Hypothalamus (tissue), 51 donors: ENCODE data around the gene XRRA1.

Experiments used
- DNase-seq, 51 donors: peaks; one replicate each; lab custom pipeline; 2025; lab: John Stamatoyannopoulos, UW

Gene XRRA1

DNA sequence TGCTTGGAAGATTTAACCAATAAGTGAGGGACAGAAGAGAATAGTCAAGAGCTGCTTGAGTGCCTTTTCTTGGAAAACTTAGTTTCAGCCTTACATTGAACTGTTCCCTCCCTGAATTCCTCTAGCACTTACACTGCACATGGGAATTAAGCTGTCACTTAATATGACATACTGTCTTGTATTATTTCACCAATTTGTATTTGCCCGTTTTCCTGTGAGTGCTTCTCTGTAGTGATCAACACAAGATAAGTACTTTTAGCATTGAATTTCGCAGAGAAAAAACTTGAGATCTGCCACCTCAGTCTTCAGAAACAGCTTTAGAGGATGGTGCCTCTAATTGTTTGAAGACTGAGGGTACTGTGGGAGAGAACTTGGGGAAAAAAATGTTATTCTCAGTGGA, 3.9 kb upstream of the XRRA1 start:
- DNase-seq, result no peak

DNA sequence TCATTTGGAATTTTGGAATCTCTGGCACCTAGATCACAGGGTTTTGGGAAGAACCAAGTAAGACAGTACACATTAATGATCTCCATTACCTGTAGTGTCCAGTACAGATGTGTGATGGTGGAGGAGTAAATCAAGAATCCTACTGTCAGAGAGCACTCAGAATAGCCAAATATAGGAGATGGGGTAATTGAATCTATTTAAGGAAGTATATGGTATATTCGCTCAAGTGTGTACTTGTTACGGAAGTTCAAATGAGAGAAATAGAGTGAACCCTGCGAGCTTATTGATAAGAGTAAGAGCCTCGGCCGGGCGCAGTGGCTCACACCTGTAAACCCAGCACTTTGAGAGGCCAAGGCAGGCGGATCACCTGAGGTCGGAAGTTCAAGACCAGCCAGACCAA, 2.3 kb upstream of the XRRA1 start:
- DNase-seq, result no peak

DNA sequence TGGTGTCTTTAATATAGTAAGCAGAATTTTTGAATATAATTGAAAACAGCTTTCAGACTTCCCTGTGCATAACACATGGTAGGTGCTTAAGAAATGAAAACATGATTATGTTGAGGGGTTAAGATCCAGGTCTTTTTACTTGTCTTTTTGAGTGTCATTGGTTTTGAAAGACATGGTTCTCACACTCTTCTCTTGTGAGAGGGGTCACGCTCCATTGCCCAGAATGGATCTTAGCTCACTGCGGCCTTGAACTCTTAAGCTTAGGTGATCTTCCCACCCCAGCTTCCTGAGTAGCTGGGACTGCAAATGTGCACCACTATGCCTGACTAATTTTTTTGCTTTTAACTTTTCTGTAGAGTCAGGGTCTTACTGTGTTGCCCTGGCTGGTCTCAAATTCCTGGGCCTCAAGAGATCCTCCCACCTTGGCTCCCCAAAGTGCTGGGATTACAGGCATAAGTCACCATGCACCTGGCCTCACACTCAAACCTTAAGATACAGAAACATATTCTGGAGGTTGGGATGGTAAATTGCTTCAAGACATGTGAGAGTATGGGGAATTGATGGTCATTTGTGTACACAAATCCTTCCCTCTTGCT, 1.6 kb upstream of the XRRA1 start:
- DNase-seq, result no peak

DNA sequence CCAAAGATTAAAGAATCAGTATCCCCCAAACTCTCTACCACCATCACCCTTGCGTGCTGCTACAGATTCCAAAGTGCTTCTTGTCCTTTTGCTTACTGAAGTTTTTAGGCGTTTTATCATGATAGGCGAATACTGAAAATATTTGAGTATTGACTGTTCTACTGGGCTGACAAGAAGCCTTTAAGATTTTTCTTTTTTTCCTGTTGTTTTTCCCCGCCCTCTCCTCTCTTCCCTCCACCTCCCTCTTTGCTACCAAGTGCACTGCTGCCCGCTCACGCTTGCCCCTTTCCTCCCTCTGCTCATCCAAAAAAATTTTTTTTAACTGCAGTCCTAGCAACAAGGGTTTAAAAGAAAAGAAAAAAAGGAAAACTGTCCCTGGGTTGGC, 854 bp upstream of the XRRA1 start:
- DNase-seq, result no peak

- DNase-seq, result no peak
Observed at GRCh38 chr11:74948546-74948897, 369 bp downstream of the XRRA1 start.

GRCh38 chr11:74942073-74942759, 6.7 kb downstream of the XRRA1 start:
- no peak for DNase-seq

DNA sequence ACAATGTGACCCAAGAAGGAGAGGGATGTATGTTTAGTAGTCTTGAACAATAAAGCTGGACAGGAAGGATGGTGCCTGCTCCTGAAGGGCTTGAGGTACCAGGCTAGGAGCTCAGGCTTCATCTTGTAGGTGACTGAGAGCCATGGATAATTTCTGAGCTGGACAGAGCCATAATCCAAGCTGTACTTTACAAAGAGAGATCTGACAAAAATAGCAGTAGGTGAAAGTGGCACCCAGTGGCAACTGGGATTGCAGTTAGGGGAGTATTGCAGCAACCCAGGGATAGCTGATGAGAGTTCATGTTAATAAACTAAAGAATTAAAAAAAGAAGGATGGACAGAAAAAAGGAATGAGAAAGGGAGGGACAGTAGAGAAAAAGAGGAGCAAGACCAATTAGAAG, 7.4 kb downstream of the XRRA1 start:
- no peak for DNase-seq

- DNase-seq, result no peak
Observed at GRCh38 chr11:74937696-74938475, 11.0 kb downstream of the XRRA1 start.

GRCh38 chr11:74936976-74937375, 11.9 kb downstream of the XRRA1 start:
- DNase-seq, result no peak

- no peak for DNase-seq
Observed at GRCh38 chr11:74936087-74936486, 12.8 kb downstream of the XRRA1 start.

- no peak for DNase-seq
Observed at GRCh38 chr11:74935285-74935684, 13.6 kb downstream of the XRRA1 start.

GRCh38 chr11:74933765-74934164, 15.1 kb downstream of the XRRA1 start:
- DNase-seq, result no peak

DNA sequence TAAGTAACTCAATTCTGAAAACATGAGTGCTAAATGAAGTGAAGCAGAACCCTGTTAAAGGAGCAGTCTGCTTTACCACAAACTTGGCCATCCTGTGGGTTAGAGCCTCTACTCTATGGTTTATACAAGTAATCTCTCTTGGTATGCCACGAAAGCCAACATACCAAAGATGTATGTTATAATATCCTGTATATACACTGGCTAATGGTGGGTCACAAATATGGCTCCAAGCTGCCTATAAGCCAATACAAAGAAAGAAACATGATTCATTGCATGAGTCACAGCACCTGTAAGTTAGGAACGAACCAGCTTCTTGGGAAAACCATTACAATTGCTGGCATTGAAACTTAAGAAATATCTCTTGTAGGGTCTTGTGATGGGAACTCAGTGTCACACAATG, 16.1 kb downstream of the XRRA1 start:
- no peak for DNase-seq

- DNase-seq, result no peak
Observed at GRCh38 chr11:74932169-74932568, 16.7 kb downstream of the XRRA1 start.

DNA sequence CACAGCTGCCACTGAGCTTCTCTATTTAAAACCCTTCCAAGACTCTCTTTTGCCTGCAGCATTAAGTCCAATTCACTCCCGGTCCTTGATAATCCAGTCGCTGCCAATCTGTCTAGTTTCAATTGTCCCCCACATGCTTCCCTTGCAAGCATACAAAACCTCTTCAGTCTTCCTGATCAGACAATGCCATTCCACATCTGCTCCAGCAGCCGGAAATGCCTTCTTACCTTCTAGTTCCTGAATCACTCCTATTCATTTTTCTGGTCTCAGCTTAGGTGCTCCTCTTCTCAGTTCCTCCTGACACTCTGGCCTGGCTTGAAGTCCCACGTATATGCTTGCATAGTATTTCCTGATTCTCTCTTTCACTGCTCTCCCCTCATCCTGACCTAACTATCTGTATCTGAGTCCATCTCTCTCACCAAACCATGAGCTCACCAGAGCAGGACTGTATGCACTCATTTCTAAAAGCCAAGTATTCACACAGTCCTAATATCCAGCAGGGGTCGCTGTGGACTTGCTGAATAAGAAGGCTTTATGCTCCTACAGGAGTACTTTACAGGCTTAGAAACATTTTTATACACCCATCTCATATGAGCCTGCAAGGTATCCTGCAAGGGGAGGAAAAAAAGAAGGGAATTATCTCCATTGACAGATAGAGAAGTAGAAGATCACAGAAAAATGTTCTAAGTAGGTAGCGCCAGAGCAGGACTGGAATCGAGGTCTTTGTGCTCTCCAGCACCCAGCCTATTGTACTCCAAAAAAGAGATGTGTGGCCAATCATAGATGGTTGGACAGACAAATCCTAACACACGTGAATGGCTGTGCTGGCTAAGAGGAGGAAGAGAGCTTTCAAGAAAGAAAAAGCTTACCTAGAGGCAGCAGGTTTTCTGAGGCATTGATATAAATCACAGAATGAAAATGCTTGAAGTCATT, 19.2 kb downstream of the XRRA1 start:
- peak in 33 of 51 donors; percentile 1 to 83 (median 42) for DNase-seq

DNA sequence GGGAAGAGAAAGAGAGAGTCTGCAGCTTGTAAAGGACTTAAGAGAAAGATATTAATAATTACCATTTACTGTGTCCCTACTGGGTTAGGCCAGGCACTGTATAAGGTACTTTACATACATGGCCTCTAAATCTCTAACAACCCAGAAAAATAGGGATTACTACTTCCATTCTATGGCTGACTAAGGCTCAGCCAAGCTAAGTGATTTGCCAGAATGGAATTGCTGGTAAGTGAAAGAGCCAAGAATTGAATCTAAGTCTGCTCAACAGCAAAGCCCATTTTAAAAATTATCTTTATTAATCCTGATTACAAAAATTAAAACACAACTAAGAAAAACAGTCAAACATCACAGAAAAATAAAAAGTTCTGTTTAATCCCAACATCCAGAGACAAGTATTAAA, 21.4 kb downstream of the XRRA1 start:
- DNase-seq, result no peak

DNA sequence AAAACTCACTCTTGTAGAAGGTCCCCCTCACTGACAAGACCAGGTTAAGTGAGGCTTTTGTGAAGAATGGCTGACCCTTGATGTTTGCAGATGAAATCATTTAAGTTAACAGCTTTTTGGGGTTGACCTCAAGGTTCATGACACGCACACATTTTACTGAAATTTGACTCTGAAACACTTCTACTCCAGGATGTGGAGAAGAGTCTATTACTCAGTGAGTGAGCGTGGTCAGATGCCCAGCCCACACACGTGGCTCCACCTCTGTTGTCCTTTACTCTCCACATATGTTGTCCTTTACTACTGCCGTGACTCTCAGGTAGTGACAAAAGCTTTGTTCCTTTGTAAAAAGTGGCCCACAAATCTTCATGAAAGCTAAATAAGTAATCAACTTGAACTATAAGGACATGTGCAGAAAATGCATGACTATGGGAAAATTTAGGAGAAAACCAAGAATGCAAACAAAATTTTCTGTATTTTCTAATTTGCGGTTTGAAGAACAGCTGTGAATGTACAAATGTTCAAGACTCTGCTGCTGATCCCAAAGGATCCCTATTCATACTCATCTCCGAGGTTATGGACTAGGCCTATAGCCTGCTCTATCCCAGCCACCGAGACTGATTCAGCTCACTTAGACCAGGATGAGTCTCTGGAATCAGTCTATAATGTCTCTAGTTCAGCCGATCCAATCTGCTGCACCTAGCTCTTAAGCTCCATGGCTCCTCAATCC, 22.4 kb downstream of the XRRA1 start:
- DNase-seq, result no peak

DNA sequence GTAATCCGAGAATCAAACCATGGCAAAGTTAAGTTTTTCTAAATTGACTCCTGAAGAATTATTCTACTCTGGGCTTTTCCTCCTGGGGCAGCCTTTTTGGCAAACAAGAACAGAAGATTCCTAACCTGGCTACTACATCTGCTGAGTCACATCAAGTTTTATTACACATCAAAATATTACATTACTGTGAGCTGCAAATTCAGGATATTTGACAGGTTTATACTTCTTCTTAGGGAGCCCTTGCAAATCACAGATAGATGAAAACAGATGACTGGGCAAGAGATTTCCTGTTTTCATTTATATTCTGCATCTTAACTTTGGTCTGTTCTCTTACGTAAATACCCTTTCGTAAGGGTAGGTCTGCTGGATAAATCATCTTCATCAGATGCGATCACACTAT, 23.6 kb downstream of the XRRA1 start:
- no peak for DNase-seq

DNA sequence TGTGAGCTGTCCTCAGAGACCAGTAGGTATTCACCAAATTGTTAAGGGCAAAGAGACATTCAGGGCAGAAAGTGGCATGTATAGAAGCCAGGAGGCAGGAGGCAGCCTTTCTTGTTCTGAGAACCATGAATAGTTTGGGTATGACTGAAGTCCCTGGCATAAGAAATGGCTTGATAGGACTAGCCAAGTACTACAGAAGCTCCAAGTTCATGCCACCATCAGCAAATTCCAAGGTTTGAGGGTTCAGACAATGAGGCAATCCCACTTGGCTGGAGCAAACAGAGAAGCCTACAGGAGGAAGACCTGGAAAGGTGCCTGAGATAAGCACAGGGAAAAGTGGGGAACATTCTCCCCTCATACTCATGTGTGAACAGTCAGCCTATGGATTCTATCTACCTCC, 25.8 kb downstream of the XRRA1 start:
- DNase-seq, result no peak

DNA sequence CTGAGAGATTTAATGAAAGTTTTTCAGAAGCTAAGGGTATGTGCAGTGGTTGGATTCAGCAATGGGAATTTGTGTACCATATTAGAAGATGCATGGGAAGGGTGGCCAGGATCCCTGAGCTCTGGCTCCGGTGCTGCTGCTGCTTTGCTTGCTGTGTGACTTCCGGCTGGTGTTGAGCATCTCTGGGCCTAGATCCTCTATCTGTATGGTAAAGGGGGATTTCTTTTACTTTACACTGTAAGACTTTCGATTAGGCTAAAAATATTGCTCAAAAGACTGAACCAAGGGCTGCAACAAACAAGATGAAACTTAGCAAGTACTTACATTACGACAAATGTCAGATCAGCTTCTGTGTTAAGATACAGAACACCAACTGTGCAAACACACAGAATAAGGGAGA, 39.1 kb downstream of the XRRA1 start:
- DNase-seq, result no peak
